GM19328 (cell line): ENCODE data around the gene SF3B3.

Source experiments
- ATAC-seq: cut with Tn5 transposase; IDR thresholded peaks from one replicate; pipeline ENCODE4 v1.9.1; 2021; ENCODE audit warnings: mild to moderate bottlenecking, moderate library complexity; ENCODE audit not compliant: unreplicated experiment

Gene SF3B3

DNA sequence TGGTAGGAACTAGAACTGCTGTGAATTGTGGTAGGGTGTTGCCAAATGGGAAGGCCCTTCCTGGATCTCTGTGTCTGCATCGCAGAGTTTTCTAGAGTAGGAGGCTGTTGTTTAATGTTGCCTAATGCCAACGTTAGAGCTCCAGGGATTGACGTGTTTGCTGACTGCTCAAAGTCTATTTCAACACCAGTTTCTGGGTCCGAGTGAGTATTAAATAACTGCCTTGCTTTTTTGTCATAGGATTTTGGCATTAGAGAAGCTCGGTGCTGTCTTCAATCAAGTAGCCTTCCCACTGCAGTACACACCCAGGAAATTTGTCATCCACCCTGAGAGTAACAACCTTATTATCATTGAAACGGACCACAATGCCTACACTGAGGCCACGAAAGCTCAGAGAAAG is 40.0 kb downstream of the SF3B3 start:
- ATAC-seq: no peak

DNA sequence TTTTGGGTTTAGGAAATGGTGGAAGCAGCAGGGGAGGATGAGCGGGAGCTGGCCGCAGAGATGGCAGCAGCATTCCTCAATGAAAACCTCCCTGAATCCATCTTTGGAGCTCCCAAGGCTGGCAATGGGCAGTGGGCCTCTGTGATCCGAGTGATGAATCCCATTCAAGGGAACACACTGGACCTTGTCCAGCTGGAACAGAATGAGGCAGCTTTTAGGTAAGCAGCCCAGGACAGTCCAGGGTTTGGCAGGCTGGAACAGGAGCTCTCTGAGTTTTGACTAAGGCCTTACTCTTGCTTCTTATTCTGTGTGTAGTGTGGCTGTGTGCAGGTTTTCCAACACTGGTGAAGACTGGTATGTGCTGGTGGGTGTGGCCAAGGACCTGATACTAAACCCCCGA is 41.4 kb downstream of the SF3B3 start:
- ATAC-seq: no peak

DNA sequence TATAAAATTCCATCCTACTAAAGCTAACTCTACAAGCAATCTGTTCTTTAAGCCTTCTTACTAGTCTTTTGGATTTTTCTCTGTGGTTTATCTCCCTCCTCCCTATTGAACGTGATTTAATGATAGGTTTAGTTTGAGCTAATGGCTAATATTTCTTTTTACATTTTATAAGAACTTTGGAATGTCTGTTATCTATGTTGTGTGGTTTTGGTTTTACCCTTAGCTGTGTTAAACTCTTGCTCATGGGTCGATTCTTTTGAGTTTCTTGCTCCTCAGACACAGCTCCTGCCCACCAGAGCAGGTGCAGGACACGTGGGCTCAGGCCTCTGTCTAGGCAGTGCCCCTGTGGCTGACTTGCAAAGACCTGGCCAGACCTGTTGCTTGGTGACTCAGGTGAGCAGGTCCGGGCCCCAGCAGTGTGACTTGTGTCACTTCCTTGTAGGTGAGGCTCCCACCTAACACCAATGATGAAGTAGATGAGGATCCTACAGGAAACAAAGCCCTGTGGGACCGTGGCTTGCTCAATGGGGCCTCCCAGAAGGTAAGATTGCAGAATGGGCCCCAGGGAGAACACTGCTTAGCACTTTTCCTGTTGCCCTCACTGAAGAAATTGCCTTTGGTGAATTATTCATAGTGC is 45.1 kb downstream of the SF3B3 start:
- no peak for ATAC-seq

DNA sequence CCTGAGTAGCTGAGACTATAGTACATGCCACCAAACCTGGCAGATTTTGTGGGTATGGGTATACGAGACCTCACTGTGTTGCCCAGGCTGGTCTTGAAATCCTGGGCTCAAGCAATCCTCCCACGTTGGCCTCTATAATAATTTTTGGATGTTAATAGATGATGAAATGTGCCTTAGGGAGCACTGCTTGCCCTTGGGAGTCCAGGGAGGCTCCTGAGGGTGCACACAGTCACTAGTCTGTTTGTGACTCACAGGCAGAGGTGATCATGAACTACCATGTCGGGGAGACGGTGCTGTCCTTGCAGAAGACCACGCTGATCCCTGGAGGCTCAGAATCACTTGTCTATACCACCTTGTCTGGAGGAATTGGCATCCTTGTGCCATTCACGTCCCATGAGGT is 46.1 kb downstream of the SF3B3 start:
- ATAC-seq: no peak

DNA sequence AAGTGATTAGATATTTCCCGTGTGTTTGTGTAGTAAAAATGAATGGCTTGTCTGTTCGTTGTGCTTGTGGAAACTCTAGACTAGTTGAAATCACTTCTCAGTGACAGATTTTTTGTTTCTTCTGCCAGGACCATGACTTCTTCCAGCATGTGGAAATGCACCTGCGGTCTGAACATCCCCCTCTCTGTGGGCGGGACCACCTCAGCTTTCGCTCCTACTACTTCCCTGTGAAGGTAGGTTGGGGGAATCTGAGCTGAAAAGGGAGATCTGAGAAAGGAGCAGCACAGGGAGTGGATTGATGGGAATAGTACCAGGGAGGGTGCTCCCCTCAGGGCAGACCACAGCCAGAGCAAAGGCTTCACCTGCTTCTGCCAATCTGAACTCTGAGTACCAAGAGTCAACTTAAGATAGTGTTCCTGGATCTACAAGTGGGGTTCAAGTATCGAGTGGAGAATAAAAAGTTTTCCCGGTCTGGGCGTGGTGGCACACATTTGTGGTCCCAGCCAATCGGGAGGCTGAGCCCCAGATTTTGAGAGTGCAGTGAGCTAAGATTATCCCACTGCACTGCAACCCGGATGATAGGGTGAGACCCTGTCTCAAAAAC is 47.5 kb downstream of the SF3B3 start:
- no peak for ATAC-seq

DNA sequence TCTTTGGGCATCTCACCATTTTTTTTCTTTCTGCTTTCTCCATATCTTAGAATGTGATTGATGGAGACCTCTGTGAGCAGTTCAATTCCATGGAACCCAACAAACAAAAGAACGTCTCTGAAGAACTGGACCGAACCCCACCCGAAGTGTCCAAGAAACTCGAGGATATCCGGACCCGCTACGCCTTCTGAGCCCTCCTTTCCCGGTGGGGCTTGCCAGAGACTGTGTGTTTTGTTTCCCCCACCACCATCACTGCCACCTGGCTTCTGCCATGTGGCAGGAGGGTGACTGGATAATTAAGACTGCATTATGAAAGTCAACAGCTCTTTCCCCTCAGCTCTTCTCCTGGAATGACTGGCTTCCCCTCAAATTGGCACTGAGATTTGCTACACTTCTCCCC is 48.0 kb downstream of the SF3B3 start:
- no peak for ATAC-seq

DNA sequence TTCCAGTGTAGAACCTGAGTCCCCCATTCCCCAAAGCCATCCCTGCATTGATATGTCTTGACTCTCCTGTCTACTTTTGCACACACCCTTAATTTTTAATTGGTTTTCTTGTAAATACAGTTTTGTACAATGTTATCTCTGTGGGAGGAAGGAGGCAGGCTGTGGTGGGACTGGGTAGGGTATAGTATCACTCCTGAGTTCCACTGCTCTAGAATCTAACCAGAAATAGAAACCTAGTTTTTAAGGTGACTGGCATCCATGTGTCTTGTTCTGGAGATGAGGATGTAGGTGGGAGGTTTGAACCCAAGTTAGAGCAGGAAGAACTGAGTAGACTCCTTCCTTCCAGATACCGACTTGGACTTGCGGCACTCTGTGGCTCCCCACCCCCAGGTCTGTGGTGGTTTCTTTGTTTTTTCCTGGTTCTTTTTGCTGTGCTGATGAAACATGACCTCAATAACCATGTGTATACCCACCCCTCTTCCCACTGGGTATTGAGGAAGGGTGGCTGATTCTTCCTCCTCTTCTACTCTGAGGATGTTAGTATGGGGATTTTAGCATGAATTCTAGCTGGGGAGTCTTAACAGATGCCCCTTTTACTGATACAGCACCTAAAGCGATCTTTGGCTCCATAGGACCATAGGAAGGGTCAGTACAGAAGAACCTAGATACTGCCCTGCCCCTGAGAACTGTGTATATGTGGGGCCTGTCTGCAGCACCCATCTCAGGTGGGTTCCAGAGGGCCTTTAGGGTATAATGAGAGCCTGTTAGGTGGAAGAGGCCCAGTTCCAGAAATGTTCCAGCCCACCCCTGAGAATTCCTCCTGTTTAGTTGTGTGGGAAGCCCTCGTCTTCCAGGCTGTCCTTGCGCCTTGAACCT is 48.7 kb downstream of the SF3B3 start:
- no peak for ATAC-seq

DNA sequence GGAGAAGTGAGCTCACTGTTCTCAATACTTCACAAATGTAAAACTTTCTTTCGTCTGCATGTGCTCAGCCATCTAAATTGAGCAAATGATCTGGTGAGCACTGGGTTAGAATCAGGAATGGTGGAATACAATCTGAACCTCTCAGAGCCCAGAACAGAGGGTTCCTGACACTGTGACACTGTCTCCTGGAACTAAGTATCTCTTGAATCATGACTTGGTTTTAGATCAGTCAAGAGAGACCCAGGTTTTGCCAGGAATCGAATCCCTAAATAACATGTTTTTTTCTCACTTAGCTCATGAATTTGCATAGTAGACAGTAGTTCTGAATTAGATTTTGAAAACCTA is 49.3 kb downstream of the SF3B3 start:
- no peak for ATAC-seq

DNA sequence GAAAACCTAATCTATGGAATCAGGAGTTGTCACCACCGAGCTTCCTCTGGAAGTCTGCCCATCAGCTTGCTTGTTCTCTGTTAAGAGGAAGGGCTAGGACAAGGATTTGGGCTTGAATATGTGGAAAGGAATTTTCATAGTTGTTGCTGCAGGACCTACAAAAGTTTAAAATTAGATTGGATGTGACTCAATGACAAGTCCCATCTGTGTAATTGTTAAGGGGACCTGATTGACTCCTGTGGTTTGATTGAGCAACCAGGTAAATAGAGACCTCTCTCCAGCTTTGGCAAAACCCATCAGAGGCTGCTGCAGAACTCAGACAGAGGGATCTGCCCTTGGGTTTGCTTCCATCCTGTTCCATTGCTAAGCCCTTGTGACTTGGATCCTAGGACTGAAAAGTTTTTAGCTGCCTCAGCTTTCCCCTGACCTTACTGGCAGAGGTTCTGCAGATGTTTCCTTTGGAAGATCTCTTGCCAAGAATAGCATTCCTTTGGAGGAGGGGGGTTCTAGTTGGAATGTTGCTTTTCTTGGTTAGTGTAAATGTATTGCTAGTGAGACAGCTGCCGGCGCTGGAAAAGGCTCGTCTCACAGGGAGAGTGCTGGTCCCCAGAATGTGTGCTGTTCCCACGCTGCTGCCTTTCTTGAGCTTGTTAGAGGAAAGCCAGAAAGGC is 50.0 kb downstream of the SF3B3 start:
- ATAC-seq: no peak

DNA sequence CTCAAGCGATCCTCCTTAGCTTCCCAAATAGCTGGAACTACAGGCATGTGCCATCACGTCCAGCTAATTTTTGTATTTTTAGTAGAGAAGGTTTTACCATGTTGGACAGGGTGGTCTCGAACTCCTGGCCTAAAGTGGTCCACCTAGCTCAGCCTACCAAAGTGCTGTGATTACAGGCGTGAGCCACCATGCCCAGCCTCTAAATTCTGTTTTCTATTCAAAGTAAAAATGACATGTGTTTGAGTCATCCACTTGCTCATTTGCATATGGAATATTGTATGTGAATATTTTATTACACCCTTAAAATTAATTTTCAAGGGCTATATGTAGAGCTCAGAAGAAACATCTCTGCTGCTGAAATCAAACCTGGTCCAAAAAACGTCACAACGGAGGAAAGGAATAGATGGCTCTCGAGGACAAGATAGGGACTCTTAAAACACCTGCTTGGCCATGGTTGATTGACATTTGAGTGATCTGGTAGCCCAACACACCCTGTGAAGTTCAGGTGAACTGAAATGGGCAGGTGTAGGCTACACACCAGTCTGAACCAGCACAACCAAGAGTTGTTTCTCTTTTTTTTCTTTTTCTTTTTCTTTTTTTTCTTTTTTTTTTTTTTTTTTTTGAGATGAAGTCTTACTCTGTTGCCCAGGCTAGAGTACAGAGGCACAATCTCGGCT is 51.1 kb downstream of the SF3B3 start:
- ATAC-seq: no peak

DNA sequence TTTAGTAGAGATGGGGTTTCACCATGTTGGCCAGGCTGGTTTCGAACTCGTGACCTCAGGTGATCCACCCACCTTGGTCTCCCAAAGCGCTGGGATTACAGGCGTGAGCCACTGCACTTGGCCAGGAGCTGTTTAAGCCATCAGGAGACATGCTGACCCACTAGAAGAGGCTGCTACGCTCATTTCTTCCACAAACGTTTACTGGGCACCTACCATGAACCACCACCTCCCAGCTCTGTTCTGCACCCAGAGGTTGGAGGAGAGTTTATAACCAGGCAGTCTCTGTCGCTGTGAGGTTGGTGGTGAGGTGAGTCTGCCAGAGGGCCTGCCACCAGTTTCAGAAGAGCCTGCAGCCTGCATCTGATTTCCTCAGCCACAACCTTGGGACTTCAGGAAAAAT is 51.8 kb downstream of the SF3B3 start:
- ATAC-seq: no peak

DNA sequence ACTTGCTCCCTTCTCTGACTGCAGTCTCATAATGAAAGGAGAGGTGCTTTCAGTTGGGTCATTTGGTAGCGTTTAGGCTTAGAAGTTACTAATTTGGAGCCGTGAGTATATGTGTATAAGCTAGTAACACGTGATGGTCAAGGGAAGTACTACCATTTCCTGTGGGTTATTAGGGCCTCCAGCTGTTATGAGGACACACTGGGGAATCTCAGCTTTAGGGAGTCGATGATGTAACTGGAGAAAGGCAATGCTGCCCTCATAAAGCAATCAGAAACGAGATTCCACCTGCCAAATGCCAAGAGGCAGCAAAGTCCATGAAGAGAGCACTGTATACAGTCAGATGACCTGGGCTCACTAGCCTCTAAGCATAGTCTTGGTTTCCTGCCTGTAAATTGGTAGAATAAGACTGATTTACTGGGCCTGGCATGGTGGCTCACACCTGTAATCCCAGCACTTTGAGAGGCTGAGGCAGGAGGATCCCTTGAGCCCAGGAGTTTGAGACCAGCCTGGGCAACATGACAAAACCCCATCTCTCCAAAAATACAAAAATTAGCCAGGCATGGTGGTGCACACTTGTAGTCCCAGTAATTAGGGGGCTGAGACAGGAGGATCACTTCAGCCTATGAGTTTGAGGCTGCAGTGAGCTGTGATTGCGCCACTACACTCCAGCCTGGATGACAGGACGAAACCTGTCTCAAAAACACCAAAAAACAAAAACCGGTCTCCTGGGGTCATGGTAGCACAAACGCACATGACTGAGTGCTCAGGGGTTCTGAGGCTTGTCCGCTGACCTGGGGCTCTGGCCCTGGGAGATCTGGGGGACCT is 53.0 kb downstream of the SF3B3 start:
- no peak for ATAC-seq

DNA sequence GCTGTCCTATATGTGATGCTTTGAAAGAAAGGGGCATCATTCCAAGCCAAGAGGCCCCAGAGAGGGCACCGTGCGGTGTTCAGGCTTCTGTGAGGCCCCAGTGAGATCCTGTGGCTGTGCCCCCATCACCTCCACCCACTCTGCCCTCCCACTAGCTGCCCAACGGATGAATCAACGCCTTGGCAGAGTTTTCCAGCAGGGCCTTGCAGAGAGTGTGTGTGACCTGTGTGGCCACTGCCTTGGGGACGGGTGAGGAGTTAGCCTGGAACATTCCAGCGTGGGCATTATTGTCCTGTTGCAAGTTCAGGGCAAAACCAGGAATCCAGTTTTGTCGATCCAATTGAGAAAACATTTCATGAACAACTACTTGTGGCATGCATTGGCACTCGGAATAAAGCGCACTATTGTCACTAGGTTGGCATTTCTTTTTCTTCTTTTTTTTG is 53.7 kb downstream of the SF3B3 start:
- no peak for ATAC-seq

DNA sequence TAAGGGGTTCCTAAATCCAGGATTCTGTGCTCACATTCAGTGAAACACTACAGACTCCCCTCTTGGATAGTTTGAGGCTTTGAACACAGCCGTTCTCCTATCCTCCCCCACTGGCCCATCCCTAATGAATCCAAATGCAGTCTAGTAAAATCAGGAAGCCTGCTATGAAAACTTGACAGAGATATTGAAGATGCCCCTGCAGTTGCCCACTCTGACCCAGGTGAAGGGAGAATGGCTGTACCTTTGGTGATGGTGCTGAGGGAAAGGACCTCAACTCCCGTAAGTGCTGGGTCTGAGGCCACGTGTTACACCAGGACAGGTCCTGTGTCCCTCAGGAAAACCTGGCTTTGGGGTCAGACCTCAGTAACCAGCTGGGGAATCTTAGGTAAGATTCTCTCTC is 54.4 kb downstream of the SF3B3 start:
- no peak for ATAC-seq

DNA sequence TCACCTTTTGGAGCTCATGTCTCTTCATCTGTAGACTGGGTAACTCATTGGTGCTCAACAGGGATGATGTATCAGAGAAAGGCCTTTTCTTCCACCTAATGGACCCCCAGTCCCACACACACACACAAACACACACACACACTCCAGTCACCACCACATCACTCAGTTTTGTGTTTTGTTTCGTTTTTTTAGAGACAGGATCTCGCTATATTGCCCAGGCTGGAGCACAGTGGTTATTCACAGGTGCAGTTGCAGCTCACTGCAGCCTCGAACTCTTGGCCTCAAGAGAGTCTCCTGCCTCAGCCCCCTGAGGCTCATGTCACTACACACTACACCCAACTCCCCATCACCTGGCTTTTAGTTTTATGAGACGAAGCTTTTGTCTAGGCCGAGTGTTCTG is 55.6 kb downstream of the SF3B3 start:
- no peak for ATAC-seq

DNA sequence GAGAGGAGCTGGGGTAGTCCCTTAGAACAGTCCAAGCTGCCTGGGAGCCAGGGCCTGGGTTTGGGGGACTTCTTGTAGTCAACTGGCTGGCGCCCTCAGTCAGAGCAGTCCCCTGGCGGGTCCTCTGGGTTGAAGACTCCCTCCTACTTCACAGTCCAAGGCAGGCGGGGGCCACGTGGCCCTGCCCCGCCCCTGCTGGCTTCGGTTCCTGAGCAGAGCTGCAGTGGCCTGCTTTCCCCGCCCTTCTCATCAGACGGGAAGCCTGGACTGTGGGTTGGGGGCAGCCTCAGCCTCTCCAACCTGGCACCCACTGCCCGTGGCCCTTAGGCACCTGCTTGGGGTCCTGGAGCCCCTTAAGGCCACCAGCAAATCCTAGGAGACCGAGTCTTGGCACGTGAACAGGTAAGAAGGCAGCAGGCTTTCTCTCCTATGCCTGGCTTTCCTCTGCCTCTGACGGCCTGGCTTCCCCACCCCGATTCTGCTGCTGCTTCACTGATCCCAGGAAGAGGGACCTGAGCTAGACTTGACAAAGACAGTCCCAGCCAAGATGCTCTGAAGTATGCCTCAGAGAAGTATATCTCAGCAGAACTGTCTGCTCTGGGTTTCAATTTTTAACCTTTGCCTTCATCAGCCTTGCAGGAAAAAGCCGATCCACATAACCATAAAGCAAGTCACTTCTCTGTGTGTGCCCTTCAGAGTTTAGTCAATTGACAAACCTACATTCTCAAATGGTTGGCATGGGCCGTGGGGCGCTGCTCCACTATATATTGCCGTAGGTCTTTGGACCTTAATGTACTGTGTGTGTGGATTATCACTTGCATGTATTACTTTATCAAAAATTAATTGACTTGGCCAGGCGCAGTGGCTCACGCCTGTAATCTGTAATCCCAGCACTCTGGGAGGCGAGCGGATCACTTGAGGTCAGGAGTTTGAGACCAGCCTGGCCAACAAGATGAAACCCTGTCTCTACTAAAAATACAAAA is 56.3 kb downstream of the SF3B3 start:
- no peak for ATAC-seq

DNA sequence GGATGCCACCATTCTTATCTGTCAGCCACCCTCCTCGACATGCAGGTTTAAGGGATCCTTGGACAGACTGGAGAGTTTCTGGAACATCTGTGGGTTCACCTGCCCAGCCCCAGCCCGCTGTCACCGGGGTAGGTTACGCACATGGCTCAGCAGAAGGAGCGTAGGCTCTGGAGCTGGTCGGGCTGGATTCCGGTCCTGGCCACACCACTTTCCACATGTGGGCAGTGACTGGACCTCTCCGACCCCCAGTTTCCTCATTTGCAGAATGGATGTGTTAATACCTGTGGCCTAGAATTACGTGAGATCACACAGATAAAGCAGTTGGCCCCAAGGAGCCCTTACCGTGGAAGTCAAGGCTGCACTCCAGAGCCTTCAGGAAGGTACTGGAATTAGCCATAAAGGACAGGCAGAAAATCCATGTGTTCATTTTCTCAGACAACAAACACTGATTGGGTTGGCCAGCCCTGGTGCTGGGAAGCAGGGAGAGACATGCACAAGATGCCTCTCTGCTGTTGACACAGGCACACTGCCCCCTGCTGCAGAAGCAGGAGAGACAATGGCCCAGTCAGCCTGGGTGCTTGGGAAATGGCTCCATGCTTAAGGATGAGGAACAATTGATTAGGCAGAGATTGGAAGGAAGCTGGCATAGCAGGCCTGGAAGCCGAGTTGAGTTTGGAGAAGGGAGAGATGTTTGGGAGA is 58.8 kb downstream of the SF3B3 start:
- ATAC-seq: no peak

DNA sequence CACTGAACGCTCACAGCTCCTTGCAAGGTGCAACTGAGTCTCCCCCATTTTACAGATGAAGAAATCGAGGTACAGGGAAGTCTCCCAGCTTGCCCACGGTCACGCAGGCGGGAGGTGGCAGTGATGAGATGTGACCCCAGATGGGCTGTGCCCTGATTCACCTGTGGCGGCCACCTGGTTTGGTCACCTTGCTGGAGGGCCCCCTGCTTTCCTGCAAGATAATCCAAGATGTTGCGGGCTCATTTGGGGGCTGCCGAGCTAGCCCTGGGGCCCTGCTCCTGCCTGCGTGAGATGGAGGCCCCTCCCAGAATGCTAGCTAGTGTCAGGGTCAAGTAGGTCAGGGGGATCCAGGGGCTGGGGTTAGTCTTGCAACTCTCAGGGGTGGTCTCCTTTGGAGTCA is 63.1 kb downstream of the SF3B3 start:
- no peak for ATAC-seq
